ENCODE measurements around the gene PPP1R3G. TPM values are rescaled to one million over a fixed set of nuclear protein-coding genes. Genes with fewer than 3 reads are reported as not detected.

The PPP1R3G gene
- total and polyA plus RNA-seq, 2 of the 13 experiments (the other 11 are each of a cell fraction or from before 2014, with no cell fraction given), result 1.2 to 1.3 TPM

DNA sequence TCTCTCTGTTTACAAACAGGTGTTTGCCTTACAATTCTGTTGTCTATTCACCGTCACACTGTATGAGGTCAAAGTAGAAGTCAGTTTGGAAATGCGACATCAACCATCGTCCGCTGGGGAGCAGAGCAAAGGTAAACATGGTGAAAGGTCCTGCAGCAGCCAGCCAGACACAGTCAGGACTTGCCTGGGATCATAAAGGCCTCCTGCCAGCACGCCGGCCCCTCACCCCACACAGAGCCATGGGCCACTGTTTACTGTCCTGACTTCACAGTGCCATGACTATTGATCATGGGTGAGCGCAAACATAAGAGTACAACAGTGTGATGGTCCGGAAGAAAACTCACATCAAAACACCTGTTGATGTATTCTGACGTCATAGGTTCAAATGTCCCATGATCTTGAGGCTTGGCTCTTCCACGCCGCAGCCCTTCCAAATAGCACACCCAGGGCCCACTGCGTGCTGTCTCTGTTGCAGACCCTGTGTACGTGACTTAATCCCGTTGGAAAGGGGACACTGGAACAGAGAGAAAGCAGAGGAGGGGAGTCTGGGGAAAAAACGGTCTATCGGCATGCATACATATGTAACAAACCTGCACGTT lies 16.9 kb upstream of the PPP1R3G start (continued):
- TF ChIP-seq, protein P1, sequence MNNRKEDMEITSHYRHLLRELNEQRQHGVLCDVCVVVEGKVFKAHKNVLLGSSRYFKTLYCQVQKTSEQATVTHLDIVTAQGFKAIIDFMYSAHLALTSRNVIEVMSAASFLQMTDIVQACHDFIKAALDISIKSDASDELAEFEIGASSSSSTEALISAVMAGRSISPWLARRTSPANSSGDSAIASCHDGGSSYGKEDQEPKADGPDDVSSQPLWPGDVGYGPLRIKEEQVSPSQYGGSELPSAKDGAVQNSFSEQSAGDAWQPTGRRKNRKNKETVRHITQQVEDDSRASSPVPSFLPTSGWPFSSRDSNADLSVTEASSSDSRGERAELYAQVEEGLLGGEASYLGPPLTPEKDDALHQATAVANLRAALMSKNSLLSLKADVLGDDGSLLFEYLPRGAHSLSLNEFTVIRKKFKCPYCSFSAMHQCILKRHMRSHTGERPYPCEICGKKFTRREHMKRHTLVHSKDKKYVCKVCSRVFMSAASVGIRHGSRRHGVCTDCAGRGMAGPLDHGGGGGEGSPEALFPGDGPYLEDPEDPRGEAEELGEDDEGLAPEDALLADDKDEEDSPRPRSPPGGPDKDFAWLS (CRISPR knock-in tag; IDR thresholded peaks at IDR 0.05; ENCODE audit: borderline replicate concordance), result no peak
- TF ChIP-seq, protein P2, sequence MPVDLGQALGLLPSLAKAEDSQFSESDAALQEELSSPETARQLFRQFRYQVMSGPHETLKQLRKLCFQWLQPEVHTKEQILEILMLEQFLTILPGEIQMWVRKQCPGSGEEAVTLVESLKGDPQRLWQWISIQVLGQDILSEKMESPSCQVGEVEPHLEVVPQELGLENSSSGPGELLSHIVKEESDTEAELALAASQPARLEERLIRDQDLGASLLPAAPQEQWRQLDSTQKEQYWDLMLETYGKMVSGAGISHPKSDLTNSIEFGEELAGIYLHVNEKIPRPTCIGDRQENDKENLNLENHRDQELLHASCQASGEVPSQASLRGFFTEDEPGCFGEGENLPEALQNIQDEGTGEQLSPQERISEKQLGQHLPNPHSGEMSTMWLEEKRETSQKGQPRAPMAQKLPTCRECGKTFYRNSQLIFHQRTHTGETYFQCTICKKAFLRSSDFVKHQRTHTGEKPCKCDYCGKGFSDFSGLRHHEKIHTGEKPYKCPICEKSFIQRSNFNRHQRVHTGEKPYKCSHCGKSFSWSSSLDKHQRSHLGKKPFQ (CRISPR knock-in tag; IDR thresholded peaks at IDR 0.05; ENCODE audit: insufficient replicate concordance), result peak; percentile 75
- peak; percentile 99 for TF ChIP-seq ZMYM3 (CRISPR knock-in tag; IDR thresholded peaks at IDR 0.05)
- TF ChIP-seq, protein P3, sequence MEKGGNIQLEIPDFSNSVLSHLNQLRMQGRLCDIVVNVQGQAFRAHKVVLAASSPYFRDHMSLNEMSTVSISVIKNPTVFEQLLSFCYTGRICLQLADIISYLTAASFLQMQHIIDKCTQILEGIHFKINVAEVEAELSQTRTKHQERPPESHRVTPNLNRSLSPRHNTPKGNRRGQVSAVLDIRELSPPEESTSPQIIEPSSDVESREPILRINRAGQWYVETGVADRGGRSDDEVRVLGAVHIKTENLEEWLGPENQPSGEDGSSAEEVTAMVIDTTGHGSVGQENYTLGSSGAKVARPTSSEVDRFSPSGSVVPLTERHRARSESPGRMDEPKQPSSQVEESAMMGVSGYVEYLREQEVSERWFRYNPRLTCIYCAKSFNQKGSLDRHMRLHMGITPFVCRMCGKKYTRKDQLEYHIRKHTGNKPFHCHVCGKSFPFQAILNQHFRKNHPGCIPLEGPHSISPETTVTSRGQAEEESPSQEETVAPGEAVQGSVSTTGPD (CRISPR knock-in tag; IDR thresholded peaks at IDR 0.05), result peak; percentile 97
- no peak for TF ChIP-seq SP1 (IDR thresholded peaks at IDR 0.05)
- TF ChIP-seq SP1 (CRISPR knock-in tag; IDR thresholded peaks at IDR 0.05), result peak; percentile 49; the same call in 1 of the 2 replicates
- no peak for TF ChIP-seq ZNF530 (CRISPR knock-in tag; IDR thresholded peaks at IDR 0.05; ENCODE audit: low read depth)
- TF ChIP-seq TEAD2 (CRISPR knock-in tag; IDR thresholded peaks at IDR 0.05), result no peak
- TF ChIP-seq, protein P4, sequence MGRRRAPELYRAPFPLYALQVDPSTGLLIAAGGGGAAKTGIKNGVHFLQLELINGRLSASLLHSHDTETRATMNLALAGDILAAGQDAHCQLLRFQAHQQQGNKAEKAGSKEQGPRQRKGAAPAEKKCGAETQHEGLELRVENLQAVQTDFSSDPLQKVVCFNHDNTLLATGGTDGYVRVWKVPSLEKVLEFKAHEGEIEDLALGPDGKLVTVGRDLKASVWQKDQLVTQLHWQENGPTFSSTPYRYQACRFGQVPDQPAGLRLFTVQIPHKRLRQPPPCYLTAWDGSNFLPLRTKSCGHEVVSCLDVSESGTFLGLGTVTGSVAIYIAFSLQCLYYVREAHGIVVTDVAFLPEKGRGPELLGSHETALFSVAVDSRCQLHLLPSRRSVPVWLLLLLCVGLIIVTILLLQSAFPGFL (CRISPR knock-in tag; IDR thresholded peaks at IDR 0.05), result no peak
- TF ChIP-seq KDM6A (CRISPR knock-in tag; IDR thresholded peaks at IDR 0.05; ENCODE audit: low read depth), result peak; percentile 99
- TF ChIP-seq, protein P5, sequence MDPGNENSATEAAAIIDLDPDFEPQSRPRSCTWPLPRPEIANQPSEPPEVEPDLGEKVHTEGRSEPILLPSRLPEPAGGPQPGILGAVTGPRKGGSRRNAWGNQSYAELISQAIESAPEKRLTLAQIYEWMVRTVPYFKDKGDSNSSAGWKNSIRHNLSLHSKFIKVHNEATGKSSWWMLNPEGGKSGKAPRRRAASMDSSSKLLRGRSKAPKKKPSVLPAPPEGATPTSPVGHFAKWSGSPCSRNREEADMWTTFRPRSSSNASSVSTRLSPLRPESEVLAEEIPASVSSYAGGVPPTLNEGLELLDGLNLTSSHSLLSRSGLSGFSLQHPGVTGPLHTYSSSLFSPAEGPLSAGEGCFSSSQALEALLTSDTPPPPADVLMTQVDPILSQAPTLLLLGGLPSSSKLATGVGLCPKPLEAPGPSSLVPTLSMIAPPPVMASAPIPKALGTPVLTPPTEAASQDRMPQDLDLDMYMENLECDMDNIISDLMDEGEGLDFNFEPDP (CRISPR knock-in tag; conservative IDR thresholded peaks at IDR 0.05), result 0 out of 2 replicates have a peak, but pooled peaks have one; percentile 78
- TF ChIP-seq, protein P6, sequence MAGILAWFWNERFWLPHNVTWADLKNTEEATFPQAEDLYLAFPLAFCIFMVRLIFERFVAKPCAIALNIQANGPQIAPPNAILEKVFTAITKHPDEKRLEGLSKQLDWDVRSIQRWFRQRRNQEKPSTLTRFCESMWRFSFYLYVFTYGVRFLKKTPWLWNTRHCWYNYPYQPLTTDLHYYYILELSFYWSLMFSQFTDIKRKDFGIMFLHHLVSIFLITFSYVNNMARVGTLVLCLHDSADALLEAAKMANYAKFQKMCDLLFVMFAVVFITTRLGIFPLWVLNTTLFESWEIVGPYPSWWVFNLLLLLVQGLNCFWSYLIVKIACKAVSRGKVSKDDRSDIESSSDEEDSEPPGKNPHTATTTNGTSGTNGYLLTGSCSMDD (CRISPR knock-in tag; IDR thresholded peaks at IDR 0.05), result no peak
- TF ChIP-seq, protein P7, sequence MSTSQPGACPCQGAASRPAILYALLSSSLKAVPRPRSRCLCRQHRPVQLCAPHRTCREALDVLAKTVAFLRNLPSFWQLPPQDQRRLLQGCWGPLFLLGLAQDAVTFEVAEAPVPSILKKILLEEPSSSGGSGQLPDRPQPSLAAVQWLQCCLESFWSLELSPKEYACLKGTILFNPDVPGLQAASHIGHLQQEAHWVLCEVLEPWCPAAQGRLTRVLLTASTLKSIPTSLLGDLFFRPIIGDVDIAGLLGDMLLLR (CRISPR knock-in tag; IDR thresholded peaks at IDR 0.05), result no peak
- TF ChIP-seq NONO (IDR thresholded peaks at IDR 0.05), result no peak
- TF ChIP-seq NONO (CRISPR knock-in tag; conservative IDR thresholded peaks at IDR 0.05), result peak; percentile 97
- peak; percentile 98 for TF ChIP-seq RXRA (CRISPR knock-in tag; IDR thresholded peaks at IDR 0.05)
- TF ChIP-seq ZNF562 (CRISPR knock-in tag; IDR thresholded peaks at IDR 0.05; ENCODE audit: borderline replicate concordance), result no peak
- no peak for TF ChIP-seq ZNF343 (CRISPR knock-in tag; IDR thresholded peaks at IDR 0.05)
- TF ChIP-seq ERF (CRISPR knock-in tag; IDR thresholded peaks at IDR 0.05), result peak; percentile 99
- TF ChIP-seq, protein P8, sequence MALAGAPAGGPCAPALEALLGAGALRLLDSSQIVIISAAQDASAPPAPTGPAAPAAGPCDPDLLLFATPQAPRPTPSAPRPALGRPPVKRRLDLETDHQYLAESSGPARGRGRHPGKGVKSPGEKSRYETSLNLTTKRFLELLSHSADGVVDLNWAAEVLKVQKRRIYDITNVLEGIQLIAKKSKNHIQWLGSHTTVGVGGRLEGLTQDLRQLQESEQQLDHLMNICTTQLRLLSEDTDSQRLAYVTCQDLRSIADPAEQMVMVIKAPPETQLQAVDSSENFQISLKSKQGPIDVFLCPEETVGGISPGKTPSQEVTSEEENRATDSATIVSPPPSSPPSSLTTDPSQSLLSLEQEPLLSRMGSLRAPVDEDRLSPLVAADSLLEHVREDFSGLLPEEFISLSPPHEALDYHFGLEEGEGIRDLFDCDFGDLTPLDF (CRISPR knock-in tag; IDR thresholded peaks at IDR 0.05), result no peak
